Measurements from ENCODE around the gene CHRNA4. TPM values are rescaled to one million over a fixed set of nuclear protein-coding genes. Genes with fewer than 3 reads are reported as not detected.

Gene CHRNA4
- total and polyA plus RNA-seq, 2 experiments from 2014 or later = 0.15 TPM; not detected in 1

DNA sequence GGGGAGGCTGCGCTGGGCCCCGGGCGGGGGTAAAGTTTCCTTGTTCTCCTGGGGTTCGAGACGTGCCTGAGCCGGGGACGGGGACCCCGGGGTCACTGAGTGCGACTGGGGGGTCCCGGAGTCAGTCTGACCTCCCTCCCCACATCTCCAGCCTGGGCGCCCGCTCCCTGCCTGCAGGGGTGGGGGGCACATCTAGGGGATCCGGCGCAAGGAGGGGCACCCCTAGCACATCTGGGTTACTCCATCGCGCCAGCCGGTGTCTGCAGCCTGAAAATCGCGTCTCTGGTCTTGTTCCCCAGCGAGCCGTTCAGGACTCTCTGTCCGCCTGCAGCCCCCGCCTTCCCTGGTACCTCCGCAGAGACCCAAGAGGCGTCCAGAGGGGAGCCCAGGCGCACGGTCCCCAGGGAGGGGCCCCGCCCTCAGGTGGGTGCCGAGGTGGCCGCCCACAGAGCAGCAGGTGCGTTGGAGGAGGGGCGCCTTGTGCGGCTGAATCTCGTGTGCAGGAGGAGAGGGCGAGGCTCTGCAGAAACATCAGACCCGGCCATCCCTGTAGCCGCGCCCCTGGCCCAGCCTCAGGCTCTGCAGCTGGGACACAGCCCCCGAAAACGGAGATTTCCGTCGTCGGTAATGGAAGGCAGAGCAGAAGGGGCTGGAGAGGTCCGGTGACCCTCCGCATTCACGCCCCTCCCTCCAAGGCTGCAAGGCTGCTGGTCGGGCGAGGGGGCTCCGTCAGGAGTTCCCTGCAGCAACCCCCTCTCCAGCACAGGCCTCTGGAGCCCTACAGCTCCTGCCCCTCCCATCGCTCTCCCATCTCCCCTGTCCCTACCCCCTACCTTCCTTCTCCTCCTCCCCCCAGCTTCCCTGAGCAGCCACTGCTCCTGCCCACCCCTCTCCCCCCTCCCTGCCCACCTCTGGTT lies 628 bp upstream of the CHRNA4 start:
- TF ChIP-seq, protein P1, sequence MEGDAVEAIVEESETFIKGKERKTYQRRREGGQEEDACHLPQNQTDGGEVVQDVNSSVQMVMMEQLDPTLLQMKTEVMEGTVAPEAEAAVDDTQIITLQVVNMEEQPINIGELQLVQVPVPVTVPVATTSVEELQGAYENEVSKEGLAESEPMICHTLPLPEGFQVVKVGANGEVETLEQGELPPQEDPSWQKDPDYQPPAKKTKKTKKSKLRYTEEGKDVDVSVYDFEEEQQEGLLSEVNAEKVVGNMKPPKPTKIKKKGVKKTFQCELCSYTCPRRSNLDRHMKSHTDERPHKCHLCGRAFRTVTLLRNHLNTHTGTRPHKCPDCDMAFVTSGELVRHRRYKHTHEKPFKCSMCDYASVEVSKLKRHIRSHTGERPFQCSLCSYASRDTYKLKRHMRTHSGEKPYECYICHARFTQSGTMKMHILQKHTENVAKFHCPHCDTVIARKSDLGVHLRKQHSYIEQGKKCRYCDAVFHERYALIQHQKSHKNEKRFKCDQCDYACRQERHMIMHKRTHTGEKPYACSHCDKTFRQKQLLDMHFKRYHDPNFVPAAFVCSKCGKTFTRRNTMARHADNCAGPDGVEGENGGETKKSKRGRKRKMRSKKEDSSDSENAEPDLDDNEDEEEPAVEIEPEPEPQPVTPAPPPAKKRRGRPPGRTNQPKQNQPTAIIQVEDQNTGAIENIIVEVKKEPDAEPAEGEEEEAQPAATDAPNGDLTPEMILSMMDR (IDR thresholded peaks at IDR 0.05; ENCODE audit: low read depth, low read length) = no peak
- Histone ChIP-seq H3K27me3 (peaks cover 67% of the 10 kb centered on the region), H3K36me3 (no peaks in the 10 kb centered on the region), H3K4me1 (ENCODE audit: low read depth) (peaks cover 2% of the 10 kb centered on the region), H3K9me3 (ENCODE audit: low read depth) (no peaks in the 10 kb centered on the region), H3K4me3 (no peak overlapping the region), H3K27ac (no peak overlapping the region)
- DNase-seq (ENCODE audit: low read depth in 1 of 2, low spot score in 1 of 2) = no peak

DNA sequence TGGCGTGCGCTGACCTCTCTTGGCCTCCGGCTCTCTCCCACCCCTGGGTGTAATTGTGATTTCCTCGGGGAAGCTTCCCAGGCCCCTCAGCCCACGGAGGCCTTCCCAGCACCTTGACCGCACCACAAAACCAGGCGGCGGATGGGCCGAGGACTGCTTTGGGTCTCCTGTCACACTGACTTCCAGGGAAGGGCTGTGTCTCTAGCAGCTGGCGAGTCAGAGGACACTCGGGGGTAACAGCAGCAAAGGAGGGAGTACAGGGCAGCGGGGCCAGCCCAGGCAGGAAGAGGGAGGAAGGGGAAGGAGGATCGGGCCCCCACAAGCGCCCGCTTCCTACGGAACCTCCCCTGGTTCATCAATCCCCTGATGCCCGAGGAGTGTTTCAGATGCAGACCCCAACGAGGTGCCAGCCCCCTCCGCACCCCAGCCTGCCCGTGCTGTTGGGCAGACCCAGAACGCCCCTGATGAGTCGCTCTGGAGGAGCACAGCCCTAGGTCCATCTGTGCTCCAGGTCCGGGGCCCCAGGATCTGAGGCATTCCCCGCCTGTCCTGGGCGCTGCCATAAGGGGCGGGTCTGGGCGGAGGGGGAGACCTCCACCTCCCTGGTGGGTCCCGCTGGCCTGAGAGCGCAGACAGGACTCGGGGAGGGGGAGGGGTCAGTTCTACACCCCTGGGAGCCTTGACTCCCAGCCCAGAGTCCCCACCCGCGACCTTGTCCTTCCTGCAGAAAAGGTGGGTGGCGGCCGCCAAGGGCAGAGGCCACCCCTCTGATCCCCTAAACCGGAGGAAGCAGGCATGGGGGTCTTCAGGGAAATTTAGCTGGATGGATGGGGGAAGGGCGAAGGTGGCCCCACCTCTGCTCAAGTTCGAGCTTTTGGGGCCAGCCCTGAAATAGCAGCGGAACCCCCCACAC lies 956 bp downstream of the CHRNA4 start:
- TF ChIP-seq, protein P1 (IDR thresholded peaks at IDR 0.05; ENCODE audit: low read depth, low read length) = no peak
- Histone ChIP-seq H3K9me3 (ENCODE audit: low read depth) (no peaks in the 10 kb centered on the region), H3K36me3 (no peaks in the 10 kb centered on the region), H3K4me3 (peak overlapping the region; percentile 9), H3K4me1 (ENCODE audit: low read depth) (peaks cover 2% of the 10 kb centered on the region), H3K27me3 (peaks cover 66% of the 10 kb centered on the region), H3K27ac (no peak overlapping the region)
- DNase-seq (ENCODE audit: low read depth in 1 of 2, low spot score in 1 of 2) = no peak

DNA sequence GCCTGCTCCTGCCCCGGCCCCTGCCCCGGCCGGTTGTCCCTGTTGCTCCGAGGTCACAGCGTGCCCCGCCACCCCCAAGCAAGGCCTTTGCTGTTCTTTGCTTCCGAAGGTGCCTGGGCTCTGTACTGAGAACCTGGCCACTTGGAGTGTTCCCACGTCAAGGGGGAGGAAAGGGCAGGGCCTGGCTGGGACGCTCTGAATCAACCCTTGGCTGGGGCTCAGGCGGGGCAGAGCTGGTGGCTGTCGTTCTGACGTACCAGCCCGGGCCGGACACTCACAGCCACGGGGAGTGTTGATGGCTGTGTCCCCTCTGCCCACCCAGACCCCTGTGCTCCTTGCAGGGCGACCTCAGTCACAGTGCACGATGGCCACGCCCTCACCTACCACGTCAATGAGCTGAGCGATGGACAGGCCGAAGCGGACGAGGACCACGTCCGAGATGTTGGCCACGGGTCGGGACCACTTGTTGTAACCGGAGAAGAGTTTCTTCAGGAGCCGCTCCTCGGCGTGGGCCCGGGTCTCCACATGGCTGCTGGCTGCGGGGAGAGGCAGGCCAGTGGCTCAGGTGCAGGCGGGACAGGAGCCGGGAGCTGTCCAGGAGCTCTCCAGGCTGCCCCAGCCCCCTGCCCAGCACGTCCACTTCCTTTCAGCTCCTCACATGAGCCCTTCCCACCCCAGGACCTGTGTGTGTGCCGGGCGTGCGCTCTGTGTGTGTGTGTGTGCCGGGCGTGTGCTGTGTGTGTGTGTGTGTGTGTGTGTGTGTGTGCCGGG lies 1.8 kb downstream of the CHRNA4 start:
- peaks cover 57% of the 10 kb centered on the region for H3K27me3 ChIP-seq
- no peaks in the 10 kb centered on the region for H3K9me3 ChIP-seq (ENCODE audit: low read depth)
- H3K4me3 ChIP-seq = no peak overlapping the region
- H3K27ac ChIP-seq = no peak overlapping the region
- peak in 1 of 2 donors; percentile 45 for DNase-seq (ENCODE audit: low read depth in 1 of 2, low spot score in 1 of 2)
- peaks cover 2% of the 10 kb centered on the region for H3K4me1 ChIP-seq (ENCODE audit: low read depth)
- no peaks in the 10 kb centered on the region for H3K36me3 ChIP-seq
- TF ChIP-seq, protein P1 (IDR thresholded peaks at IDR 0.05; ENCODE audit: low read depth, low read length) = no peak

DNA sequence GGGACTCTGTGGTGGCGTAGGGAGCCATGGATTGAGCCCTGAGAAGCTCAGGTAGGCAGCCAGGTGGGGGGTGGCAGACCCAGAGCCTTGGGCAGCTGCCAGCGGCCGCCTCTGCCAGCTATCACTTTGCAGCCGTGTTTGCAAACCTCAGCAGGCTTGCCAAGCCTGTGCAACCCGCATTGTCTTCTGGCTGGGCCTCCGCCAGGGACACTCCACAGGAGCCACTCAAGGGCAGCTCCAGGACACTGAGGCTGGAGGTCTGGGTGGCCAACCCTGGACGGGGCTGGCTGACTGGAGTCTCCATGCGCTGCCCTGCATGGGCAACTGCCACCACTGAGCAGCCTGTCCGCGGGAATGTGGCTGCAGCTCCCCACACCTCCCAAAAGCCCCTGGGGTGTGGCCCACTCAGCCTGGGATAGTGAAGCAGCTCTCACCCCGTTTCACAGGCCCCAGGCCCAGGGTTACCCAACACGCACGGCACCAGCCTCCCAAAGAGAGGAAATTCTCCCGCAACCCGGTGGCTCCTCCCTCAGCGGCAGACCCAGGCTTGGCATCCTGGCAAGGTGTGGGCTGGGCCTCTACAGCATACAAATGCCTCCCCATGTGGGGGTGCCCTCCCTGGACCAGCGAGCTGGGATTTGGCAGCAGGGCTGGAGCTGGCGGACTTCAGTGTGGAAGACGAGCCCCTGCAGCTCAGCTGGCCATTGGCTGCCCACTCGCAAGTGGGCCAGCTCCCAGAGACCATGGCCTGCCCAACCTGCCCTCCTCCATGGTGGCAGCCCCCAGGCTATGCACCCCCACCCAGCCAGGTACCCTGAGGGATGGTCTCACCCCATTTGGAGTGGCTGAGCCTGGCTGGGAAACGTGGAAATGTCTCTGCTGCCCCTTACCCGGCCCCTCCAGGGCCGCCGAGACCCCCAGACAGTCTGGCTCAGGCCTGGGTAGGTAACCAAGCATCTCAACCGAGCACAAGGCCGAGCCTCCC lies 2.9 kb downstream of the CHRNA4 start:
- Histone ChIP-seq H3K27me3 (peaks cover 50% of the 10 kb centered on the region), H3K9me3 (ENCODE audit: low read depth) (no peaks in the 10 kb centered on the region), H3K4me3 (no peak overlapping the region), H3K4me1 (ENCODE audit: low read depth) (peaks cover 2% of the 10 kb centered on the region), H3K27ac (no peak overlapping the region), H3K36me3 (no peaks in the 10 kb centered on the region)
- TF ChIP-seq, protein P1 (IDR thresholded peaks at IDR 0.05; ENCODE audit: low read depth, low read length) = no peak
- no peak for DNase-seq (ENCODE audit: low read depth in 1 of 2, low spot score in 1 of 2)
